ENCODE results near the gene HOXA6. TPM values are rescaled to one million over a fixed set of nuclear protein-coding genes. Genes with fewer than 3 reads are reported as not detected.

HOXA6 gene
- total and polyA plus RNA-seq, 4 experiments from 2014 or later, result not detected

DNA sequence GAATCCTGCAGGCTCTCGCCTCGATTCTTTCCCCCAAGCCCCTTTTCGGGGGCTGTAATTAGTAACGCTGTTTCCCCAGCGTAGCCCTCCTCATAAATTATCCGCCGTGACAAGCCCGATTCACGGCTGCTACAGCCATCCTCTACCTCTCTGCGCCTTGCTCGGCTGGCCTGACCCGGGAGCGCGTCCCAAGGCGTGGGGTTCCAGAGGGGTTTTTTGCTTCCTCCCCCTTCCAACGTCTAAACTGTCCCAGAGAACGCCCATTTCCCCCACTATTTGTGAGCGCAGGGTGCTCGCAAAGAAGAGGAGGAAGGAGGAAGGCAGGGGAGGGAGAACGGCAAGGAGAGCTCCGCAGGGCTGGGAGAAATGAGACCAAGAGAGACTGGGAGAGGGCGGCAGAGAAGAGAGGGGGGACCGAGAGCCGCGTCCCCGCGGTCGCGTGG, 5.0 kb downstream of the HOXA6 start:
- peaks cover 16% of the 10 kb centered on the region for H3K27me3 ChIP-seq (ENCODE audit: insufficient read depth, low read length)

DNA sequence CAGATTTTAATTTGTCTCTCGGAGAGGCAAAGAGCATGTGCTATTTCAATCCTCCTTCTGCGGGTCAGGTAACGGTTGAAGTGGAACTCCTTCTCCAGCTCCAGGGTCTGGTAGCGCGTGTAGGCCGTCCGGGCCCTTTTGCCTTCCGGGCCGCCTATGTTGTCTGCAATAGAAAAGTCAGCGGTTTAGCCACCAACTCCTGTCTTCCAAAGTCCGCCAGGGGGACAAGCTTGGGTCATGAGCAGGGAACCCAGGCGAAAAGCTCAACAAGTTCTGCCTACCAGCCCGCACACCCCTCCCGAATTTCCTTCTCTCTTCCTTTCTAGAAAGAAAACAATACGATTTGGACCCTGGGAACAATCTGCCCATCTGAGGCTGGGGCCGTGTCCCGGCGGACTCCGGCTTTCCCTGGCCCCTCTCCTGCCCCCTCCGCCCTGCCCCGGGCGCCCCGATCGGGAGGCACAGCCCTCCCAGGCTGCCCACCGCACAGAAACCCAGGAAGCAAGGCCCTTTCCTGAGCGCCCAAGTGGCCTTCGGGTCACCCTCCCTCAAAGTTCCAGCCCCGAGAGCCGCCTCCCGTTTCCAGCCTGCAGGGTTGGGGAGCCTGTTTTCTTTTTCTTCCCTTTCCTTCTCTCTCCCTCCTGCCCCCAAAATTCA, 5.5 kb downstream of the HOXA6 start:
- no peak overlapping the region for H3K27ac Mint-ChIP-seq
- Histone ChIP-seq H3K27ac (ENCODE audit: low read depth, low read length) (no peak overlapping the region), H3K27me3 (ENCODE audit: insufficient read depth, low read length) (peaks cover 15% of the 10 kb centered on the region), H3K4me3 (ENCODE audit: low read length in 2 of 2) (no peak overlapping the region), H3K4me1 (ENCODE audit: insufficient read depth, low read length) (no peaks in the 10 kb centered on the region), H3K36me3 (ENCODE audit: insufficient read depth, low read length) (no peaks in the 10 kb centered on the region), H3K9me3 (ENCODE audit: control insufficient read depth in 1 of 2, low read length in 2 of 2) (no peaks in the 10 kb centered on the region)
- intact Hi-C loops (cut with micrococcal nuclease), result no loop called here
- CTCF ChIA-PET (ENCODE audit: partially characterized antibody), result interaction anchor here (0.9 to 2.8 kb wide), 3 partner anchors 8 to 1245 kb away, joined by 3 to 17 read pairs (median 4); no protein-coding TSS in a partner anchor
- no peaks in the 10 kb centered on the region for H3K9me3 Mint-ChIP-seq
- no peak for DNase-seq
- H3K36me3 Mint-ChIP-seq, result no peaks in the 10 kb centered on the region
- no peak overlapping the region for H3K4me3 Mint-ChIP-seq
- peaks cover 21 to 37% of the 10 kb centered on the region in 2 donors for H3K27me3 Mint-ChIP-seq
- POLR2A ChIA-PET (ENCODE audit: partially characterized antibody), result no interaction called here
- H3K4me1 Mint-ChIP-seq, result peaks cover 0 to 2% (median under 1%) of the 10 kb centered on the region in 4 donors

More for the DNA sequence above, 5.0 kb downstream of the HOXA6 start:
- DNase-seq, result no peak
- H3K27ac Mint-ChIP-seq, result no peak overlapping the region
- H3K9me3 Mint-ChIP-seq, result no peaks in the 10 kb centered on the region
- peaks cover 22 to 37% of the 10 kb centered on the region in 2 donors for H3K27me3 Mint-ChIP-seq
- H3K27ac ChIP-seq (ENCODE audit: low read depth, low read length), result no peak overlapping the region
- no peaks in the 10 kb centered on the region for H3K36me3 Mint-ChIP-seq
- ChIA-PET CTCF (ENCODE audit: partially characterized antibody) (no interaction called here), POLR2A (ENCODE audit: partially characterized antibody) (no interaction called here)
- intact Hi-C loops (cut with micrococcal nuclease), result no loop called here
- no peaks in the 10 kb centered on the region for H3K4me1 ChIP-seq (ENCODE audit: insufficient read depth, low read length)
- peaks cover 0 to 5% (median 3%) of the 10 kb centered on the region in 4 donors for H3K4me1 Mint-ChIP-seq
- no peaks in the 10 kb centered on the region for H3K9me3 ChIP-seq (ENCODE audit: control insufficient read depth in 1 of 2, low read length in 2 of 2)
- no peaks in the 10 kb centered on the region for H3K36me3 ChIP-seq (ENCODE audit: insufficient read depth, low read length)
- peak overlapping the region in 2 of 8 donors; percentile 18 to 52 for H3K4me3 Mint-ChIP-seq
- no peak overlapping the region for H3K4me3 ChIP-seq (ENCODE audit: low read length in 2 of 2)

DNA sequence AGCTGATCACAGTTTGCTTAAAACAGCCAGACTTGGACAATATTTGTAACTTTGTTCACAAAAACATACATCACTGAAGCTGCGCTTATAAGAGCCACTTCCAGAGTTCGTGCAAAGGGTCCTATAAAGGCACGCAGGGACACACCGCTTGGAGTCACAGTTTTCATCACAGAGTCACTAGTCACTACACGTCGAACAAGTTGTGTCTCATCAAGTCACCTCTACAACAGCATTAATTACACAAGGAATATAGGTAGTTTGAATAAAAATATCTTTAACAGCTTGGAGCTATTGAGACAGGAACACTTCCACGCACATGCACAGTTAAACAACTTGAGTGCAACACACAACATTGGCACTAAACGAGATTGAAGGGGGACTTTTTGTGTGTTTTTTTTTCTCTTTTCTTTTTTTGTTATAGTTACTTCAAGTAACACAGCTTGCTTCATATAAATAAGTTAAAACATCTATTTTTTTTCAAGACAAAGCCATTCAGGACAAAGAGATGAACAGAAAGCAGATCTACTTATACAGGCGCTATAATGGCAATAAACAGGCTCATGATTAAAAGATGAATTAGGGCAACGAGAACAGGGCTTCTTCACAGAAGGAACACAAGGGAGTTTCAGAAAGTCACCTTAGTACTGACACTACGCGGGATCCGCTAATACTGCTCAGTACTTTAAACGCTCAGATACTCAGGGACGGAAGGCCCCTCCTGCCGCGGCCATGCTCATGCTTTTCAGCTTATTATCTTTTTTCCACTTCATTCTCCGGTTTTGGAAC, 6.2 kb downstream of the HOXA6 start:
- H3K27me3 Mint-ChIP-seq, result peaks cover 17 to 35% of the 10 kb centered on the region in 2 donors
- POLR2A ChIA-PET (ENCODE audit: partially characterized antibody), result no interaction called here
- intact Hi-C loops (cut with micrococcal nuclease), result no loop called here
- H3K27ac Mint-ChIP-seq, result no peak overlapping the region
- Histone ChIP-seq H3K4me3 (ENCODE audit: low read length in 2 of 2) (no peak overlapping the region), H3K27me3 (ENCODE audit: insufficient read depth, low read length) (peaks cover 14% of the 10 kb centered on the region), H3K9me3 (ENCODE audit: control insufficient read depth in 1 of 2, low read length in 2 of 2) (no peaks in the 10 kb centered on the region), H3K36me3 (ENCODE audit: insufficient read depth, low read length) (no peaks in the 10 kb centered on the region), H3K27ac (ENCODE audit: low read depth, low read length) (no peak overlapping the region), H3K4me1 (ENCODE audit: insufficient read depth, low read length) (no peaks in the 10 kb centered on the region)
- no peak overlapping the region for H3K4me3 Mint-ChIP-seq
- H3K9me3 Mint-ChIP-seq, result no peaks in the 10 kb centered on the region
- no peaks in the 10 kb centered on the region for H3K36me3 Mint-ChIP-seq
- no peak for DNase-seq
- CTCF ChIA-PET (ENCODE audit: partially characterized antibody), result interaction anchor here (0.6 to 2.8 kb wide), 5 partner anchors 9 to 1245 kb away, joined by 3 to 17 read pairs (median 3); no protein-coding TSS in a partner anchor
- no peaks in the 10 kb centered on the region for H3K4me1 Mint-ChIP-seq

DNA sequence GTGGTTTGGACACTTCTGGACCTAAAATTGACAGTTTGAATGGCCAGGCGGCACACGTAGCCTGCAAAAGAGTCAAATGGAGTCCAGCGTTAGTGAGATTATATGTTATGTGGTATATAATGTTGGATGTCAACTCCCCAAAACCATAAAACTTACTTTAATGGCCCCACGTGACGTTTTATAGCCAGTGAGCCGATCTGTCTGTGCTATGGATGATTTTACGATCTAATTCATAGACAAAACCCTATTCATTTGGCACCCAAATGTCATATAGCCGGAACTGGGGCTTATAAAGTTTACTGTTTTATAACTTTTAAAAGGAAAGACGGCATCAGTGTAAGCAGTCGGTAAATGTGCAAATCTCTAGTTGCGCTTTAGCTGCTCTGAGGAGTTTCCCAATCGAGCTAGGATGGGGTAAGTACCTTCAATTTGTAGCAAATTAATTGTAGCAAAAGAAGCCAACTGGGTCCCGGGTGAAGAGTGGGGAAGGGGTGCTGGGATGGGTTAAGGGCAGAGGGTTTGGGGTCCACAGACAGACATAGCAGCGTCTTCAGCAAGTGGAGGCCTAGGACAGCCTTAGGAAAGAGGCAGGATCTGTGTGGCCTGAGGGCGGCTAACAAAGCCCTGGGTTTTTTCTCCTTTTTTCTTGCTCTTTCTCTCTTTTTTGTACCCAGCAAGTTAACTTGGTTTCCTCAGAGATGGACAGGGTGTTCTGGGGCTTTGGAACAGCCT, 7.3 kb downstream of the HOXA6 start:
- Mint-ChIP-seq H3K4me1 (no peaks in the 10 kb centered on the region), H3K27me3 (peaks cover 23 to 38% of the 10 kb centered on the region in 2 donors), H3K36me3 (no peaks in the 10 kb centered on the region), H3K4me3 (no peak overlapping the region), H3K9me3 (no peaks in the 10 kb centered on the region), H3K27ac (no peak overlapping the region)
- H3K9me3 ChIP-seq (ENCODE audit: control insufficient read depth in 1 of 2, low read length in 2 of 2), result no peaks in the 10 kb centered on the region
- CTCF ChIA-PET (ENCODE audit: partially characterized antibody), result interaction anchor here (0.6 to 2.8 kb wide), 3 partner anchors 10 to 42 kb away, joined by 3 to 17 read pairs (median 4); no protein-coding TSS in a partner anchor
- no peak overlapping the region for H3K27ac ChIP-seq (ENCODE audit: low read depth, low read length)
- H3K36me3 ChIP-seq (ENCODE audit: insufficient read depth, low read length), result no peaks in the 10 kb centered on the region
- intact Hi-C loops (cut with micrococcal nuclease), result no loop called here
- no peaks in the 10 kb centered on the region for H3K4me1 ChIP-seq (ENCODE audit: insufficient read depth, low read length)
- no peak for DNase-seq
- H3K27me3 ChIP-seq (ENCODE audit: insufficient read depth, low read length), result peaks cover 9% of the 10 kb centered on the region
- POLR2A ChIA-PET (ENCODE audit: partially characterized antibody), result no interaction called here
- no peak overlapping the region for H3K4me3 ChIP-seq (ENCODE audit: low read length in 2 of 2)

DNA sequence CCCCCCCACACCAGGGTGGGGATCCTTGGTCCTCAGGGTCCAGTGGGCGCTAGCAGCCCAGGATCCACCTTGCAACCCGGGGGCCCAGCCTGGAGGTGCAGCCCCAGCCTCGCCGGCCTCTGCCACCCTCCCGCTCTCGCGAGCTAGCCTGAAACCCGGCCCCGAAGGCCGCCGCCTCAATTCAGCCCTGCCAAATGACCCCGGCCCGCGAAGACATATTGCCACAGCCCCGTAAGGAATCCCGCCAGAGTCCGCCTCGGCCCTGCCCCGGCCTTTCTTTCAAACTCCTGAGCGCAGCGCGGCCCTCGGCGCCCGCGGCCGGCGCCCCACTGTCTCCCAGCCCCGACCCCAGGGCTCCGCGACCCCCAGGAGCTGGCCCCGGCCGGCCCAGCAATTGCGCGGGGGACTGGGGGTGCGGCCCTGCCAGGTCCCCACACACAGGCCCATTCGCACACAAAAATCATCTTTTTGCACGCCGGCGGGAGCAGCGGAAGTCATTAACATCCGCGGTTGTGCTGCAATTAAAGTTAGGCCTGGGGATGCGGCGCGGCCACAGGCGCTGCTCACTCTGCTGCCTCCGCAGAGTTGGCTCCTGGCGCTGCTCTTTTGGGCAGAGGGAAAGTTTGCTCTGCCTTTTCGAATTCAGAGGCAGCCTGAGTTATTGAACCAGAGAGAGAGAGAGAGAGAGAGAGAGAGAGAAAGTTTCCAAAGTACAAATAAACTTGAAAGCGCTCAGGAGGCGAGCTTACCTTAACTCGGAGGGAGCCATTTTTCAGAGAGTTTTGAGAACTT, 8.0 kb downstream of the HOXA6 start:
- DNase-seq, result peak in 1 of 5 donors; percentile 36
- Mint-ChIP-seq H3K27ac (no peak overlapping the region), H3K27me3 (peaks cover 30 to 36% of the 10 kb centered on the region in 2 donors), H3K4me3 (no peak overlapping the region), H3K9me3 (no peaks in the 10 kb centered on the region), H3K36me3 (no peaks in the 10 kb centered on the region), H3K4me1 (no peaks in the 10 kb centered on the region)
- intact Hi-C loops (cut with micrococcal nuclease), result no loop called here
- CTCF ChIA-PET (ENCODE audit: partially characterized antibody), result interaction anchor here (2.8 kb wide), 1 partner anchor 11 kb away, joined by 17 read pairs; no protein-coding TSS in a partner anchor
- POLR2A ChIA-PET (ENCODE audit: partially characterized antibody), result no interaction called here
- no peaks in the 10 kb centered on the region for H3K4me1 ChIP-seq (ENCODE audit: insufficient read depth, low read length)
- H3K4me3 ChIP-seq (ENCODE audit: low read length in 2 of 2), result no peak overlapping the region
- no peak overlapping the region for H3K27ac ChIP-seq (ENCODE audit: low read depth, low read length)
- peaks cover 9% of the 10 kb centered on the region for H3K27me3 ChIP-seq (ENCODE audit: insufficient read depth, low read length)
- H3K9me3 ChIP-seq (ENCODE audit: control insufficient read depth in 1 of 2, low read length in 2 of 2), result no peaks in the 10 kb centered on the region
- H3K36me3 ChIP-seq (ENCODE audit: insufficient read depth, low read length), result no peaks in the 10 kb centered on the region

DNA sequence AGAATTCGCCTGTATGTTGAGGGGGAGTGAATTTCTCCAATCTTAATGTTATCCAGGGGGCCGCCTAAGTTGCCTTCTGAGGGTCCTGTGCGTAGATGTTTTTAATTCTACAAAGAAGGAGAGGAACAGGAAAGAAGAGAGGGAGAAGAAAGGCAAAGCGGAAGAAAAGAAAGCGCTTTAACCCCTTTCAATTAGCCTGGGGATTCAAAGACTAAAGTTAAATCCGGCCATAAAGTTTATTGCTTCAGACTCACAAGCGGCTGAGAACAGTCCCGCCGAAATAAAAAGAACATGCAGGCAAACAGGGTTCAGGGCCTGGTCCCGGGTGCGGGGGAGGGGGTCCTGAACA, 8.6 kb downstream of the HOXA6 start:
- no peak overlapping the region for H3K27ac Mint-ChIP-seq
- H3K4me1 ChIP-seq (ENCODE audit: insufficient read depth, low read length), result no peaks in the 10 kb centered on the region
- H3K4me3 Mint-ChIP-seq, result no peak overlapping the region
- H3K36me3 ChIP-seq (ENCODE audit: insufficient read depth, low read length), result no peaks in the 10 kb centered on the region
- H3K27me3 Mint-ChIP-seq, result peaks cover 32 to 40% of the 10 kb centered on the region in 2 donors
- H3K36me3 Mint-ChIP-seq, result no peaks in the 10 kb centered on the region
- no peak overlapping the region for H3K27ac ChIP-seq (ENCODE audit: low read depth, low read length)
- peaks cover 9% of the 10 kb centered on the region for H3K27me3 ChIP-seq (ENCODE audit: insufficient read depth, low read length)
- no peaks in the 10 kb centered on the region for H3K9me3 ChIP-seq (ENCODE audit: control insufficient read depth in 1 of 2, low read length in 2 of 2)
- H3K4me3 ChIP-seq (ENCODE audit: low read length in 2 of 2), result no peak overlapping the region
- ChIA-PET POLR2A (ENCODE audit: partially characterized antibody) (no interaction called here), CTCF (ENCODE audit: partially characterized antibody) (no interaction called here)
- no peaks in the 10 kb centered on the region for H3K4me1 Mint-ChIP-seq
- intact Hi-C loops (cut with micrococcal nuclease), result no loop called here
- DNase-seq, result no peak
- H3K9me3 Mint-ChIP-seq, result no peaks in the 10 kb centered on the region
